GM11168 (cell line): Measurements from ENCODE around the gene SVIL.
"Not testable (repeated sequence)": the region's sequence is repeated elsewhere in the genome, so short reads cannot be mapped to it uniquely, and the experiment has no call there.

ENCODE experiments used
- in situ Hi-C: fragments of 300-500 bp; cut with MboI; formaldehyde crosslinking; loops from one replicate; pipeline ENCODE4 v1.12.0; 2022; ENCODE audit warnings: low sequenced_read_pairs; ENCODE audit not compliant: unreplicated experiment

Gene SVIL

GRCh38 chr10:29506324-29506921, 128.3 kb downstream of the SVIL start:
- in situ Hi-C loops: not testable (repeated sequence)

GRCh38 chr10:29502351-29502750, 132.4 kb downstream of the SVIL start:
- in situ Hi-C loops: no loop called here

- in situ Hi-C loops: no loop called here
Observed at GRCh38 chr10:29501692-29502091, 133.1 kb downstream of the SVIL start.

GRCh38 chr10:29499993-29500537, 134.7 kb downstream of the SVIL start:
- in situ Hi-C loops: loop anchor here (5.0 kb wide), 1 partner anchor 1187 kb away; no protein-coding TSS in a partner anchor

- in situ Hi-C loops: loop anchor here (5.0 kb wide), 1 partner anchor 1191 kb away; no protein-coding TSS in a partner anchor
Observed at GRCh38 chr10:29496341-29497162, 138.2 kb downstream of the SVIL start.

- in situ Hi-C loops: loop anchor here (5.0 kb wide), 1 partner anchor 1192 kb away; no protein-coding TSS in a partner anchor
Observed at GRCh38 chr10:29495366-29495765, 139.4 kb downstream of the SVIL start.

GRCh38 chr10:29493697-29494096, 141.1 kb downstream of the SVIL start:
- in situ Hi-C loops: no loop called here

GRCh38 chr10:29492774-29493173, 142.0 kb downstream of the SVIL start:
- in situ Hi-C loops: no loop called here

GRCh38 chr10:29491918-29492317, 142.9 kb downstream of the SVIL start:
- in situ Hi-C loops: no loop called here

- in situ Hi-C loops: not testable (repeated sequence)
Observed at GRCh38 chr10:29490781-29491280, 143.9 kb downstream of the SVIL start.

GRCh38 chr10:29488471-29488870, 146.3 kb downstream of the SVIL start:
- in situ Hi-C loops: not testable (repeated sequence)

GRCh38 chr10:29487884-29488266, 146.9 kb downstream of the SVIL start:
- in situ Hi-C loops: not testable (repeated sequence)

GRCh38 chr10:29487032-29487883, 147.5 kb downstream of the SVIL start:
- in situ Hi-C loops: not testable (repeated sequence)

- in situ Hi-C loops: no loop called here
Observed at GRCh38 chr10:29486433-29486832, 148.3 kb downstream of the SVIL start.

GRCh38 chr10:29484677-29485076, 150.1 kb downstream of the SVIL start:
- in situ Hi-C loops: not testable (repeated sequence)

GRCh38 chr10:29482591-29483431, 152.0 kb downstream of the SVIL start:
- in situ Hi-C loops: no loop called here

- in situ Hi-C loops: no loop called here
Observed at GRCh38 chr10:29481906-29482440, 152.8 kb downstream of the SVIL start.

- in situ Hi-C loops: no loop called here
Observed at GRCh38 chr10:29479981-29480954, 154.5 kb downstream of the SVIL start.
